Cardiac fibroblast (primary cell): ENCODE results near the gene C11orf52.

Experiments
- DNase-seq, 2 donors: peaks; one replicate each; pipeline versions ENCODE4 v3.0.0 to v3.0.0-alpha.2; 2010; ENCODE audit warnings: low read depth in 2 of 2
- H3K4me3 ChIP-seq, 2 donors: replicated peaks in 1 of 2; 1 replicate in 1 of 2; 2 replicates in 1 of 2; pipeline ENCODE4 v1.5.1; 2011; ENCODE audit warnings: low read depth in 2 of 2, low read length in 2 of 2, mild to moderate bottlenecking in 2 of 2, moderate library complexity in 1 of 2
- CTCF ChIP-seq: IDR thresholded peaks from one replicate; pipeline ENCODE4 v1.5.1; 2011; ENCODE audit warnings: low read depth, mild to moderate bottlenecking, low read length, inconsistent platforms

Gene C11orf52

GRCh38 chr11:111913031-111913861 lies 5.5 kb upstream of the C11orf52 start:
- peak overlapping the region in 1 of 2 donors; percentile 43 for H3K4me3 ChIP-seq
- DNase-seq = peak in 1 of 2 donors; percentile 38
- no peak for TF ChIP-seq CTCF

- peak; percentile 66 to 88 for DNase-seq
- H3K4me3 ChIP-seq = peak overlapping the region in 1 of 2 donors; percentile 43
- no peak for TF ChIP-seq CTCF
These were observed 4.7 kb upstream of the C11orf52 start for GRCh38 chr11:111913997-111914396.

GRCh38 chr11:111916768-111917167 lies 1.9 kb upstream of the C11orf52 start:
- no peak overlapping the region for H3K4me3 ChIP-seq
- TF ChIP-seq CTCF = no peak
- DNase-seq = no peak

- no peak overlapping the region for H3K4me3 ChIP-seq
- no peak for DNase-seq
- no peak for TF ChIP-seq CTCF
These were observed 1.4 kb upstream of the C11orf52 start for GRCh38 chr11:111917312-111917711.

GRCh38 chr11:111917788-111918187 lies 925 bp upstream of the C11orf52 start:
- no peak overlapping the region for H3K4me3 ChIP-seq
- TF ChIP-seq CTCF = no peak
- DNase-seq = no peak

- no peak for DNase-seq
- no peak overlapping the region for H3K4me3 ChIP-seq
- TF ChIP-seq CTCF = no peak
These were observed 2.2 kb downstream of the C11orf52 start for GRCh38 chr11:111920908-111921307.
